ENCODE measurements around the gene CILP2.

The CILP2 gene

GRCh38 chr19:19540064-19540714 lies 2.1 kb downstream of the CILP2 start:
- no peak for TF ChIP-seq GATA2 (IDR thresholded peaks at IDR 0.05; ENCODE audit: low read depth, low read length)

GRCh38 chr19:19540715-19541515 lies 2.9 kb downstream of the CILP2 start:
- TF ChIP-seq GATA2 (IDR thresholded peaks at IDR 0.05; ENCODE audit: low read depth, low read length), result no peak
- TF ChIP-seq GATA3 (IDR thresholded peaks at IDR 0.05; ENCODE audit: low read depth, low read length), result no peak

- TF ChIP-seq GATA2 (IDR thresholded peaks at IDR 0.05; ENCODE audit: low read depth, low read length) (no peak), GATA3 (IDR thresholded peaks at IDR 0.05; ENCODE audit: low read depth, low read length) (no peak)
Observed at GRCh38 chr19:19541616-19542015, 3.6 kb downstream of the CILP2 start.

- TF ChIP-seq GATA3 (IDR thresholded peaks at IDR 0.05; ENCODE audit: low read depth, low read length) (no peak), GATA2 (IDR thresholded peaks at IDR 0.05; ENCODE audit: low read depth, low read length) (no peak)
Observed at GRCh38 chr19:19542507-19542906, 4.4 kb downstream of the CILP2 start.

- TF ChIP-seq GATA3 (IDR thresholded peaks at IDR 0.05; ENCODE audit: low read depth, low read length) (no peak), GATA2 (IDR thresholded peaks at IDR 0.05; ENCODE audit: low read depth, low read length) (no peak)
Observed at GRCh38 chr19:19543101-19543500, 5.0 kb downstream of the CILP2 start.

GRCh38 chr19:19543640-19544039 lies 5.6 kb downstream of the CILP2 start:
- no peak for TF ChIP-seq GATA2 (IDR thresholded peaks at IDR 0.05; ENCODE audit: low read depth, low read length)
- TF ChIP-seq GATA3 (IDR thresholded peaks at IDR 0.05; ENCODE audit: low read depth, low read length), result no peak

GRCh38 chr19:19544257-19544953 lies 6.3 kb downstream of the CILP2 start:
- TF ChIP-seq GATA3 (IDR thresholded peaks at IDR 0.05; ENCODE audit: low read depth, low read length) (no peak), GATA2 (IDR thresholded peaks at IDR 0.05; ENCODE audit: low read depth, low read length) (no peak)

GRCh38 chr19:19544954-19545591 lies 7.0 kb downstream of the CILP2 start:
- no peak for TF ChIP-seq GATA2 (IDR thresholded peaks at IDR 0.05; ENCODE audit: low read depth, low read length)

GRCh38 chr19:19545707-19546106 lies 7.6 kb downstream of the CILP2 start:
- TF ChIP-seq GATA3 (IDR thresholded peaks at IDR 0.05; ENCODE audit: low read depth, low read length) (no peak), GATA2 (IDR thresholded peaks at IDR 0.05; ENCODE audit: low read depth, low read length) (no peak)

- TF ChIP-seq GATA3 (IDR thresholded peaks at IDR 0.05; ENCODE audit: low read depth, low read length) (no peak), GATA2 (IDR thresholded peaks at IDR 0.05; ENCODE audit: low read depth, low read length) (no peak)
Observed at GRCh38 chr19:19546751-19547162, 8.7 kb downstream of the CILP2 start.

- TF ChIP-seq GATA3 (IDR thresholded peaks at IDR 0.05; ENCODE audit: low read depth, low read length), result no peak
- TF ChIP-seq GATA2 (IDR thresholded peaks at IDR 0.05; ENCODE audit: low read depth, low read length), result no peak
Observed at GRCh38 chr19:19547674-19548336, 9.7 kb downstream of the CILP2 start.

GRCh38 chr19:19548915-19549759 lies 11.1 kb downstream of the CILP2 start:
- no peak for TF ChIP-seq GATA2 (IDR thresholded peaks at IDR 0.05; ENCODE audit: low read depth, low read length)
- no peak for TF ChIP-seq GATA3 (IDR thresholded peaks at IDR 0.05; ENCODE audit: low read depth, low read length)
